GM18519 (cell line): ENCODE measurements around the gene SNX8.

Source experiments
- ATAC-seq: cut with Tn5 transposase; IDR thresholded peaks from one replicate; pipeline ENCODE4 v1.9.1; 2021; ENCODE audit warnings: mild to moderate bottlenecking, moderate library complexity; ENCODE audit not compliant: unreplicated experiment, low FRiP score

Gene SNX8

DNA sequence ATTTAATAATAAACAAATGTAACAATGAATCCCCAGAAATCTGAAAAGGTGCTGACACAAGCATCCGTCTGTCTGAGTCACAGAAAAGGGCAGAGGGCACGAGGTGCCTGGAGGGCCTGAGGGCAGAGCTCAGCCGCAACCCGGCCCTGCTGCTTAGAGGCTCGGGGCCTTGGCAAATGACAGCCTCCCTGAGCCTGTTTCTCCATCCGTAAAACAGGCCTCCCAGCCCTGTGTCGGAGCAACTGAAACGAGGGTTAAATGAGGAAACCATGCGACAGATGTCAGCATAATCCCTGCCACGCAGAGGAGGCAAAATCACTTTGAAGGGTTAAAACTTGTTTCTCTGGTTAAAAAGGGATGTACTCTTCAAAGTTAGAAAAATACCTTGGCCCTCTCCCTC is 47.3 kb downstream of the SNX8 start:
- ATAC-seq: no peak

DNA sequence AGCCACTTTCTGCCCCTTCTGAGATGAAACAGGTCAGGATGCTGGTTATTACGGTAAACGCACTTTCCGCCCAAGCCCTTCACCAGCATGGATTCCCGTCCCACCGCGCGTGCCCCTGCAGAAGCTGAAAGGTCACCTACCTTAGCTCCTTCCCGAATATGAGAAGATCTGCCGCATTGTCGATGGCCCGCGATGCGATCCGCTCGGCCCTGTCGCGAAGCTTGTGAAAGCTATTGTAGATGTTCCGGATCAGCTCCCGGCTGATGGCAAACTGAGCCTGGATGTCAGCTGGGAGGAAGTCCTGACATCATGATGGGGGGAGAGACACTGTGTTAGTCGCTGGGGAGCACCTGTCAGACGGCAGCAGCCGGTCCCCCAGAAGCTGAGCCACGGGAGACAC is 50.1 kb downstream of the SNX8 start:
- ATAC-seq: no peak

GRCh38 chr7:2263176-2263575 is 51.1 kb downstream of the SNX8 start:
- ATAC-seq: no peak

- no peak for ATAC-seq
Measured at GRCh38 chr7:2261611-2262010, 52.6 kb downstream of the SNX8 start.

DNA sequence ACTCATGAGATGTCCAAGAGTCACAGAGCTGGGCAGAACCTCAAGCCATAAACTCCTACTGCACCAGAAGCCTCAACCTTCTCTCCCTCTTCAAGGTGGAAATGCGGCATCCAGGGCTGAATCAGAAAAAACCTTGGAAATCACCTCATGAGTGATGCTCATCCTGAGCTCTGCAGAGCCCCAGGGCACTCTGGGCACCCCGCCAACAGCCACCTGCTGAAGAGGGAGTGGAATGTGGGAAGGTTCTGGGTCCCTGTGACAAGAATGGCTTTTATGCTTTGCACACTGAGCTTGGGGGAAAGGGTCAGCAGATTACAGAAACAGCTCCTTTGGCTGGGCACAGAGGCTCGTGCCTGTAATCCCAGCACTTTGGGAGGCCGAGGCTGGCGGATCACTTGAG is 53.4 kb downstream of the SNX8 start:
- no peak for ATAC-seq

DNA sequence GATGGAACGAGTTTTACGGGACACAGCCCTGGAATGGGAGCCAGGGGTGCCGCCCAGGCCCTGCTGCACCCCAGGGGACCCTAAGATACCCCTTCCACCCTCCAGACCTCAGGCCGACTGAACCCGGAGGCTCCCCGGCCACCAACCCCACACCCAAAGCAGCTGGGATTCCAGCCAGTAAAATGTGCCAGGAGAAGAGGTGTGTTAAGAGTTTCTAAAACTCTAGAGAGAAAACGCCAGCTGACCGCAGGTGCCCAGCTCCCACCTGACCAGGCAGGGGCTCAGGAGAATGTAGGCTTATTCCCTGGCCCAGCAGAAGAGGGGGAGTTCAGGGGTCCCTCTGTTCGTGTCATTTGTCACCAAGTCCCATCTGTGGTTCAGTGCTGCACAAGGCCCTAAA is 54.8 kb downstream of the SNX8 start:
- ATAC-seq: no peak

DNA sequence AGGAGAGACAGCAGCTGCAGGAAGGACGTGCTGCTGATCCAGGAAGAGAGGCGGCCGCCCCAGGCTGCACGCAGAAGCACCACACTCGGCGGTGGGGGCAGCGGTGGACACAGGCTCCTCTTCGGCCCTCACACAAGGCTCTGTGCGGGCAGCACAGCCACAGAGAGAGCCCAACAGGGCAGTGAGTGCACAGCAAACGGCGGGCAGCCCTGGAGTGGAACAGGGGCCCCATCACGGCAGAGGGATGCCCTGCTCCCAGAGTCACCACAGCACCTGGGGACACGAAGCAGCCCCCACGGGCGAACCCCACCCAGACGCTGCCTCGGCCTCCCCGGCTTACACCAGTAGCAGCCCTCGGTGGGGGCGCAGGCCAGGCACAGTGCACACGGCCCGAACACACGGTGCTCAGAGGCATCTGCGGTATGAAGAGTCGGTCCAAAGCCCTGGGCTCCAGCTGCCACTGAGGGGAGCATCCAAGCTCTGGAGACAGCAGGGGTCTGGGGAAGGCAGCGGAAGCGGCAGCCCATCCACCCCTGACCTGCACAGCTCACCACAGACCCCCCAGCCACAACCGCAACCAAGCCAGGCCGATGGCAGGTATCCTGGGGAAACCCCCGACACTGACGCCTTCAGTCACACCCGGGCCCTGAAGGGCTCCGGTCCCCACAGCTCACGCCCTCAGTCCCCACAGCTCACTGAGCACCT is 55.4 kb downstream of the SNX8 start:
- ATAC-seq: no peak

DNA sequence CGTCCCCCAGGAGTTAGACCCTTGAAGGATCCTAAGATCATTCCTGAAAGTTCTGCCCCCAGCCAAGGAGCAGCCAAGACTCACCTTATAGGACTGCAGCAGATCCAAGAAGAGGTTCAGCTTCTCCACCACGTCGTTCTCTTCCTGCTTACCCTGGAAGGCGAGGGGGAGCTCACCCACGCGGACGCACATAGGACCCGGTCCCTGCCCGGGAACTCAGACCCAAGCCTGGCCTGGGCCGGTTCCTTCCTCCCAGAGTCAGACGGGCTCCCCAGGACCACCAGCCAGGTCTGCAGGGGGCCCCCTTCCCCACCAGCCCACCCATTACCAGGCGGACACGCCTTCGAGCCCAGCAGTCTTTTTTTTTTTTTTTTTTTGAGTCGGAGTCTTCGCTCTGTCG is 56.6 kb downstream of the SNX8 start:
- no peak for ATAC-seq

DNA sequence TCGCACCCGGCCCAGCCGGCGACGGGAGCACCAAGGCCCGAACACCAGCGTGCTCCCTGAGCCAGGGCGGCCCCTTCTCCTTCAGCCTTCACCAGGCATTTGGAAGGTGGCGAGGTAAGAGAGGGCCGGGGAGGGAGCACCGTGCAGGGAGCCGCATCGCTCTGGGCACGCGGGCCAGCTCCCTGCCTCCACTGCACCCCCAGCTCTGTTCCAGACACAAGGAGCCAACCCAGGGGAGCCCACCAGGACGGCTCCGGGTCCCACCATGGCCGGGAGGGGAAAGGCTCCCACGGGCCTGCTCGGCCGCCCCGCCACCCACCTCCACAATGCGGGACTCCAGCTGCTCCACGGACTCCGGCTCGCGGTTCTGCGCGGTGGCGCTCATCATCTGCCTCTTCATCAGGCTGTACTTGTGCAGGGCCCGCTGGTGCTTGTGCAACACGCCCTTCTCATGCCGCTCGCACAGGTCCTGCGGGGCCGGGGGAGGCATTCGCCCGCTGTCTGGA is 57.1 kb downstream of the SNX8 start:
- no peak for ATAC-seq

- no peak for ATAC-seq
Measured at GRCh38 chr7:2256306-2257045, 57.8 kb downstream of the SNX8 start.

DNA sequence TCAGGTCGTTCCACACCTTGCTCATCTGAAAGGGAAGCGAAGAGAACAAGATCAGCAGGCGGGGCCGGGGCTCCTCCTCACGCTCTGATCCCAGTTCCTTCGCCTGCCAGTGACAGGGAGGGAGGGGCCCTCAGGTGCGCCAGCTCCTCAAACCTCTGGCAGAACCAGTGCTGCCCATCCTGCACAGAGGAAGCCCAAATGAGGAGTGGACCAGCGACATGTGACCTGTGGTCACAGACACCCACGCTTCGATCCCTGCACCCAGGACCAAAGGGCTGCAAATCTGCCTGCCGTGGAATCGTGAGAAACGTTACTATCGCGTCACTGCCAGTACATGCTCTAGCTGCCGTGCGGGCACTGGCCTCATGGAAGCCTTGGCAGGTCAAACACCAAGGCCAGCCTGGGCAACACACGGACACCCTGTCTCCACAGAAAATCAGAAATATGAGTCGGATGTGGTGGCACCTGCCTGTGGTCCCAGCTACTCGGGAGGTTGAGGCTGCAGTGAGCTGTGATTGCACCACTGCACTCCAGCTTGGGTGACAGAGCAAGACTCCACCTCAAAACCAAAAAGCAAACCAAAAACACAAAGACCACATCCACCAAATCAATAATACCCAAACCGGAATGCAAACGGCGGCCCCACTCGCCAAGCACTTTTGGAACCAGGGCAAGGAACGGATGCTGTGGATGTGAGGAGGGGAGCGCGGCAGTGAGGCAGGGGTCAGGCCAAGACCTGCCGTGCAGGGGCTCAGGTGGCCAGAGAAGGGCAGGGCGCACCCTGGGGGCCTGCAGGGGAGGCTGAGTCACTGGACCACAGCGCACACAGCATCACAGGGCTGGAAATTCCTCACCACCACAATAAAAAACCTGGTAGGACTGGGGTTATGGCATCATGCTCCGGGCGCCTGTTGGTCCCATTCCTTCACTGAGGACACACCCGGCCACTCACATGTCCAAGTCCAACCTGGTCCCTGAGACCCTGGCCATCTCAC is 58.8 kb downstream of the SNX8 start:
- ATAC-seq: no peak

- ATAC-seq: no peak
Measured at GRCh38 chr7:2254429-2255144, 59.7 kb downstream of the SNX8 start.

DNA sequence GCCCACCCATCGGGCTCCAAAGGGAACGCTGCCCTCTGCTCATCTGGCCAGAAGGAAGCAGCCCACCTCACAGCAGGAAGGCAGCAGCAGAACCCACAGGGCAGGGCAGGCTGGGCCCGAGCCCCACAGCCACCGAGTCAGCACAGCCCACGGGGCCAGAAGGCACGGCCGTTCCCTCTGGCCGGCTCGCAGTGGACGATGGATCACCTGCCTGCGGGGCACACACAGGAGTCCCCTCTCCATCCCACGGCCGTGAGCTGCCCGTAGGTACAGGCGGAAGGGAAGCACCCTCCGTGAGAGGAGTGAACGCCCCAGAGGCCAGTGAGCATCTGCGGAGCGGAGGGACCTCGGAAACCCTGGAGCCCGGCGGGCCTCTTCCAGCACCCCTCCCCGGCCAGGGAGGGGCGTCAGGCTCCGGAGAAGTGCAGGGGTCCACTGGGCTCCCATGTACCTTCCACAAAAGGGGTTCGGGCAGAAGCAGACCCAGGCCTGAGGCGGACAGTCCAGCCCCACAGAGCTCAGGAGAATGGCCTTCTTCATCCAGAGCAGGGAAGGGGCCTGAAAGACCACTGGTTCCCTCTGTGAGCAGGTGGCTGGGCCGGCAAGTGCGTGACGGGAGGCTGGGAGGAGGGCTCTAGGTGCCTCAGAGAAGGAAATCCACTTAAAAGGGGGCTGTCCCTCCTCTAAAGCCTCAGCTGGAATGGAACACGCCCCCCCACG is 60.6 kb downstream of the SNX8 start:
- ATAC-seq: no peak

- no peak for ATAC-seq
Measured at GRCh38 chr7:2253021-2253420, 61.2 kb downstream of the SNX8 start.

DNA sequence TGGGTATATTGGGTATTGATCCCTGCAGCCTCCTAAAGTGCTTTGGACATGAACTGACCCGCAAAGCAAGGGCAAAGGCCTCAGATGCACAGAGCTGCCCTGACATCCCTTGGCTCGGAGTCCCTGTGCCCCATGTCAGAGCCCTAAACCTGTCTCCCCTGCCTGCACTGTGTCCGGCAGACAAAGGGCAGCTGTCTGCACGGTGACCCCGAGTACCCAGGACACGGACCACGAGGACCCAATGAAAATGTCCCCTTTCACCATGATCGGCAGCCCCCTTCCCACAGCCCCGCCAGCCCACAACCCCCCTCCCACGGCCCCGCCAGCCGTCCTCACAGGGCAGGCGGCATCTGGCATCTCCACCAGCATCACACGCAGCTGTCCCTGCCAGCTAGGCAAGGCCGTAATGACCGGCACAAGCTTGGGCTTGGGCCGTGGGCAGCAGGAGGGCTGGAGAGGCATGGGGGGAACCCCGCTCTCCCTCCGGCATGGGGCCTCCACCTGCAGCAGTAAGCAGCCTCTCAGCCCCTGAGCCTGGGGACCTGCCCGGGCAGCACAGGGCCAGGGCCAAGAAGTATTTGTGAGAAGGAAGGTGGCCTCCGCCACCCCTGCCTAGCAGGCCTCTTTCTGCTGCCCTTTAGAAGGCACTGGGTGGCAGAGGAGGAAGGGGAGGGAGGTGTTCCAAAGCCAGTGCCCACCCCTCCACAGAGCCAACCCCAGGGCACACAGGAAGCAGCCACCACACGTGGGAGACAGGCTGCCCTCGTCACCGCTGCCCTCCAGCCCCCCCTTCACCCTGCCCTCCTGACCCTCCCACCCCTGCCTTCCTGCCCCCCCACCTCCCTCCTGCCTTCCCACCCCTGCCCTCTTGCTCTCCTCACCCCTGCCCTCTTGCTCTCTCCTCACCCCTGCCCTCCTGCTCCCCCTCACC is 62.1 kb downstream of the SNX8 start:
- ATAC-seq: no peak

GRCh38 chr7:2251381-2251780 is 62.9 kb downstream of the SNX8 start:
- ATAC-seq: no peak

- no peak for ATAC-seq
Measured at GRCh38 chr7:2249744-2250323, 64.4 kb downstream of the SNX8 start.

DNA sequence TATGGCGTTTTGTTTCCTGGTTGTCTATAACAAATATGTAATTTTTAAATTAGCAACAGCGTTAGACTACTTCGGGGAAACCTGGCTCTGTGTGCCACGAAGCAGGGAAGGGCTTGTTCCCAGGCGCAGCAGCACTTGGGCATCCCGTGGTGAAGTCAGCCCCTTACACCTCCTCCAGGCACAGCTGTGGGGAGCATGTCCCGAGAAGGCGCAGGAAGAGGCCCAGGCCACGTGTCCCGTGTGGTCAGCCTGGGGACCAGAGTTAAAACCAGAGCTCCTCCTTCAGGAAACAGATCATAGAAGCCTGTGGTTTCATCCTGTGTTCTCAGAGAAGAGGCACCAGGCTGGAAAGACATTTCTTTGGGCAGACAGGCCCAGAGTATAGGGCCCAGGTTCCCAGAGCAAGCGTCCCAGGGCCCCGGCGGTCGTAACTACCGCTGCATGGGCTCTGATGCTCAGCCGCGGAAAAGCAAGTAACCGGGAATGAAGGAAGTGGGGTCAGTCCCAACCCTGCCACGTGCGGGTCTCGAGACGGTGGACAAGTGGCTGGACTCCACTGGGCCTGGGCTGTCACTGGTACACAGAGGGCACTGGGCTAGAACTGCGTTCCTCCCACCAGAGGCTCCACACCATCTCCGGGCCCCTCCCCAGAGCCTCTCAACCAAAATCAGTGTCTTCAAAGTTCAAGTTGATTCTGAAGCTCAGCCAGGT is 65.1 kb downstream of the SNX8 start:
- no peak for ATAC-seq
